Astrocyte of the spinal cord (primary cell): ENCODE measurements around the gene KAT2A.

Source experiments
- DNase-seq: peaks from one replicate; pipeline ENCODE4 v3.0.0; 2011; ENCODE audit warnings: low read depth, low spot score
- H3K4me3 ChIP-seq: 2 replicates; pipeline ENCODE4 v1.5.1; 2011; ENCODE audit warnings: low read depth, mild to moderate bottlenecking, low read length, moderate library complexity
- CTCF ChIP-seq: IDR thresholded peaks from 2 replicates; pipeline ENCODE4 v1.5.1; 2012; ENCODE audit warnings: low read depth, mild to moderate bottlenecking, low read length, inconsistent platforms
- in situ Hi-C: cut with HindIII; loops from 2 replicates; pipeline ENCODE4 v1.10.0; 2017; ENCODE audit warnings: low sequenced_read_pairs

Gene KAT2A

GRCh38 chr17:42110301-42111264, 10.6 kb downstream of the KAT2A start:
- no peak overlapping the region for H3K4me3 ChIP-seq
- no peak for TF ChIP-seq CTCF
- in situ Hi-C loops: no loop called here
- no peak for DNase-seq

GRCh38 chr17:42109086-42109485, 12.1 kb downstream of the KAT2A start:
- in situ Hi-C loops: no loop called here
- H3K4me3 ChIP-seq: no peak overlapping the region
- DNase-seq: no peak
- TF ChIP-seq CTCF: no peak

- H3K4me3 ChIP-seq: peak overlapping the region; percentile 27
- peak; percentile 62 for DNase-seq
- in situ Hi-C loops: no loop called here
- no peak for TF ChIP-seq CTCF
These were observed 13.3 kb downstream of the KAT2A start for GRCh38 chr17:42107597-42108576.

GRCh38 chr17:42107124-42107523, 14.0 kb downstream of the KAT2A start:
- in situ Hi-C loops: no loop called here
- DNase-seq: no peak
- TF ChIP-seq CTCF: no peak
- H3K4me3 ChIP-seq: no peak overlapping the region

GRCh38 chr17:42106009-42106408, 15.2 kb downstream of the KAT2A start:
- in situ Hi-C loops: no loop called here
- DNase-seq: no peak
- no peak overlapping the region for H3K4me3 ChIP-seq
- no peak for TF ChIP-seq CTCF

GRCh38 chr17:42104264-42104663, 16.9 kb downstream of the KAT2A start:
- in situ Hi-C loops: no loop called here
- H3K4me3 ChIP-seq: no peak overlapping the region
- no peak for DNase-seq
- TF ChIP-seq CTCF: no peak
